NCI-H226 (cell line): Measurements from ENCODE around the gene STIM1.
A peak's percentile ranks its signal among the peaks of the same experiment; 100 is the strongest.
"Not testable (repeated sequence)": the region's sequence is repeated elsewhere in the genome, so short reads cannot be mapped to it uniquely, and the experiment has no call there.

Experiments used
- DNase-seq: peaks from one replicate; pipeline ENCODE4 v3.0.0-alpha.2; 2015

STIM1 gene

GRCh38 chr11:3890014-3890413 is 34.5 kb downstream of the STIM1 start:
- no peak for DNase-seq

DNA sequence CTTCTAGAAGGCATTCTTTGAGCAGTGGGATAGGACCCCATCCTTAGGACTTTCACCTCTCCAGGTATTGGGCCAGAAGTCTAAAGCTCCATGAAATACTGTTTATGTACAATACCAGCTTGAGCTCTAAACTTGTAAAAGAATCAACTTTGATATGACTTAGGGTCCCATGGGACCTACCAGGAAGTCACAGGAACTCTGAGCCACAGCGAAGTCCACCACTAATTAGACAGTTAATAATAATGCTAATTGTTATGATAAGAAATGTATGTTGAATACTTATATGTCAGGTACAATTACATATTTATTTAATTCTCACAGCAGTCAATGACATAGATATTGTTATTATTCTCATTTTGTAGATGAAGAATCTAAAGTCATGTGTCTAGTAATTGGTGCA is 35.3 kb downstream of the STIM1 start:
- DNase-seq = no peak

GRCh38 chr11:3891751-3892150 is 36.3 kb downstream of the STIM1 start:
- no peak for DNase-seq

DNA sequence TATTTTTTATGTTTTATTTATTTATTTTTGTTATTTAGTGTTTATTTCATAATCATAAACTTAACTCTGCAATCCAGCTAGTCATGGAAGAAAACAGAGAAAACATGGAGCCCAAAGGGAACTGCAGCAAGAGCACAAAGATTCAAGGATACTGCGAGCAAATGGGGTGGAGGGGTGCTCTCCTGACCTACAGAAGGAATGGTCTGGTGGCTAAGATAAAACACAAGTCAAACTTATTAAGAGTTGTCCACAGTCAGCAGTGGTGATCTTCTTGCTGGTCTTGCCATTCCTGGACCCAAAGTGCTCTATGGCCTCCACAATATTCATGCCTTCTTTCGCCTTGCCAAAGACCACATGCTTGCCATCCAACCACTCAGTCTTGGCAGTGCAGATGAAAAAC is 36.7 kb downstream of the STIM1 start:
- DNase-seq = no peak

DNA sequence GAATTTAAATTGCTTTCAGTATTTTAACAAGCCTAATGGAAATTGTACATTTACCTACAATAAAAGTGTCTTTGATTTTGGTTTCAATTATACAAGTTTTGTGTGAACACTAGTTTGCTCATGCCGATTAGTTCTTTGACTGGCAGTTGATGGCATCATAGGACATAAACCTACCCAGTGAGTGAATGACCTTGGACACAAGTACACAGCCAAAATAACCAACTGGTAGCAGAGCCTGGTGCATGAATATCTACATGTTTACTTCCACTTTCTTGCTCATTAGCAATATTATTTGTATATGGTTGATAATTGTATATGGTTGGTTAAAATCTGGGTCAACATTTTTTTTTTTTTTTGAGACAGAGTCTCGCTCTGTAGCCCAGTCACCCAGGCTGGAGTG is 37.8 kb downstream of the STIM1 start:
- DNase-seq = no peak

- DNase-seq = no peak
Observed at GRCh38 chr11:3894128-3894731, 38.8 kb downstream of the STIM1 start.

- no peak for DNase-seq
Observed at GRCh38 chr11:3896644-3897043, 41.2 kb downstream of the STIM1 start.

GRCh38 chr11:3900230-3900629 is 44.8 kb downstream of the STIM1 start:
- not testable (repeated sequence) for DNase-seq

- no peak for DNase-seq
Observed at GRCh38 chr11:3901249-3902025, 46.0 kb downstream of the STIM1 start.

DNA sequence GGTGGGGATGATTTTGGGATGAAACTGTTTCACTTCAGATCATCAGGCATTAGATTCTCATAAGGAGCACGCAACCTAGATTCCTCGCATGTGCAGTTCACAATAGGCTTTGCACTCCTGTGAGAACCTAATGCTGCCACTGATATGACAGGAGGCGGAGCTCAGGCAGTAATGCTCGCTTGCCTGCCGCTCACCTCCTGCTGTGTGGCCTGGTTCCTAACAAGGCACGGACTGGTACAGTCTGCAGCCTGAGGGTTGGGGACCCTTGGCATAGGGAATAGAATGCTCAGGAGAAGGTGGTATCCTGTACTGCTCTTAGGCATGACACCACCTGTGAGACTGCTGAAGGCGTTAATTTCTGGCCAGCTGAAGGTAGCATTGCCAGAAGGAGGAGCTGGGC is 47.0 kb downstream of the STIM1 start:
- DNase-seq = no peak

DNA sequence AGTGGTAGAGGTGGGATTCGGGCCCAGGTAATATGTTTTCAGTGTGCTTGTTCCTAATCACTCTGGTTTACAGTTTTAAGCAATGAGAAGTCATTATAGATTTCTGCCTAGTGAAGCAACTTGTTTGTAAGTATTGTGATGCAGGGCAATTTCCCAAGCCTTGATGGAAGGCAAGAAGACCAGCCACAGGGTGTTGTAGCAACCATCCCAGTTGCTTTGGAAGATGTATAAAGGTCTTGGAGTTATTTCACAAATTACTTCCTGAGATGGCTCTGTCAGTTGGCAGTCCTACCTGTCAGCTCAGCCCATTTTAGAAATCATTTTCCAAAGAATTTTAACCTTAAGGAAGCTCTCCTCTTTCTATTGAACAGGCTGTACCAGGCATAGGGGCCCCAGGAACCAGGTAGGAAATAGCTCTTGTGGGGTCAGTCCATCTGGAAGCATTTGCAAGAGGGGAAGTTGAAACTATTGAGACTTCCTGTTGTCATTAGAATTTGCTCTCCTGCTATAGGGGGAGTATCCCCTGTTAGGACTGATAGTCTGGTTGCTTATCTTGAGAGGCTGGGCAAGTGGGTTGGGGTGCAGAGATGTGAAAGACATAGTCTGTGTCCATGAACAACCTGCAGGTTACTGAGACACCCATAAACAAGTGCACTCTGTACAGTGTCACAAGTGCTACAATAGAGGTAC is 47.9 kb downstream of the STIM1 start:
- DNase-seq = no peak

DNA sequence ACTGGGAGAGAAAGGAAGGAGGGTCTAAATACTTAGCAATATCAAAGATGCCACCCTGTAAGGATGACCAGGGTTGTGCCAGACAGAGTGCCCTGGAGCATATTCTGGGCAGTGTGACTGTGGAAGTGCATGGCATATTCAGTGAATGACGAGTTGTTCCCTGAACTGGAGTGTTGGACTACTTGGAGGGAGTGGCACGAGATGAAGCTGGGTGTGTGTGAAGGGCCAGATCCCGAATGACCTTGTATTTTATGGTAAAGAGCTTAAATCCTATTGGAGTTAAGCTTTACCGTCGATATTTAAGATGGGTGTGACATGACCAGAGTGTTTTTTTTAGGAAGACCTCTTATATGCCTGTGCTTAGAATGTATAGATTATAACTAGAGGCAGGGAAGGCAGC is 48.8 kb downstream of the STIM1 start:
- DNase-seq = no peak

DNA sequence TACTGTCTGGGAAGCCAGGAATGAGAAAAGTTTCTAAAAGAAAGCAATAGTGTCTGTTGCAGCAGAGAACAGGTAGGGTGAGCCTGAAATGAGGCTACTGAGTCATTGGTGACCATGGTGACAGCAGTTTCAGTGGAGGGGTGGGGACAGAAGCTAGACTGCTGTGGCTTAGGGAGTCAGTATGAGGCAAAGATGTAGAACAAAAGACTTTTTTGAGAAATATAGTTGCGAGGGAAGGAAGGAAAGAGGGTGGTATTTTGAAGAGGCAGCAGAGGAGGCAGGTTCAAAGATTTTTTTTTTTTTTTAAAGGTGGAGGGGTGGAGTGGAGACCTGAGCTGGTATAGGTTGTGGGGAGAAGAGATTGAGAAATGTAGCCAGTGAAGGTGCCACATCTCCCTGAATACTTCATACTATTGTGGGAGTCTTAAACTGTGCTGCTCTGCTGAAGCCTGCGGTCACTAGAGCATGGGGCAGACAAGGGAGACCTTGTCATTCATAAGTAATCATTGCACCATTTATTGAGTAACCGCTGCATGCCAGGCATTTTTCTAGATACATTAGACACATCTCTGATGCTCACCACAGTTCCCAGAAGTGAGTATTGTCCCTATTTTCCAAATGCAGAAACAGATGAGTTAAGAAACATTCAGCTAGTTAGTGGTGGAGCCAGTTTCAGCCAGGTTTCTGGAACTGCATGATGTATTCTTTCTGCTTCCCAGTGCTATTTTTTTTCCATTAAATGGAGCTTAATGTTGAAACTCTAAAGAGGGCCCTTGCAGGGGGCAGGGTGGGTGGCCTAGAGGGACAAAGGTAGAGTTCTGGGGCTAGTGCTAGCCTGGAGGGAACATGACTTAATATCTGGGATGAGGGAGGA is 49.9 kb downstream of the STIM1 start:
- DNase-seq = peak; percentile 88

DNA sequence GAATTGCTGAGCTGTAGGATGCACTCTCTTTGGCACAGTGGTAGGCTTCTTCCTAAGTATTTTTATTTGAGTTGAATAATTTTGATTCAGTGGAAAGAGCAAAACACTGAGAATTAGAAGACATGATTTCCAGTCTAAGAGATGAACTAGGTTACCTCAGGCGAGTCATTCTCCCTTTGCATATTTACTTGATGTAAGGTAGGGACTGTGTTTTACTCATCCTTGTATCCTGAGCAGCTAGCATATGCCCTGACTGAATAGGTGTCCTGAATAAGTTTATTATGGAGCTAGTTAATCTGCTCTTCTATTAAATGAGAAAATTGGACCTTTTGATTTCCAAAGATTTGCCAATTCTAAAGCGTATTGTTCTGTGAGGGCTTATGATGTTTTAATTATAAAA is 50.7 kb downstream of the STIM1 start:
- DNase-seq = peak; percentile 47

DNA sequence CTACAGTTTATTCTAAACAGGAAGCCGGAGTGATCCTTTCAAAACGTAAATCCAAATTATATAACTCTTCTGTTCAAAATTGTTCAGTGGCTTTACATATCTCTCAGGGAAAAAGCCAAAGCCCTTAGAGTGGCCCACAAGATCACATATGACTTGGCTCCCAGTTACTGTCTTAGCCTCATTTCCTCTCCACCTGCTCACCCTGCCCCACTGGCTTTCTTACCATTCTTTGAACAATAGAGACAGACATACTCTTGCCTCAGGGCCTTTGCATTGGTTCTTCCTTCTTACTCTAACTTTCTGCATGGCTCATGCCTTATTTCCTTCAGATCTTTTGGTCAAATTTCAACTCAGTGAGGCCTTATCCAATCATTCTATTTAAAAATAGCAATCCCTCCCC is 52.1 kb downstream of the STIM1 start:
- DNase-seq = no peak

DNA sequence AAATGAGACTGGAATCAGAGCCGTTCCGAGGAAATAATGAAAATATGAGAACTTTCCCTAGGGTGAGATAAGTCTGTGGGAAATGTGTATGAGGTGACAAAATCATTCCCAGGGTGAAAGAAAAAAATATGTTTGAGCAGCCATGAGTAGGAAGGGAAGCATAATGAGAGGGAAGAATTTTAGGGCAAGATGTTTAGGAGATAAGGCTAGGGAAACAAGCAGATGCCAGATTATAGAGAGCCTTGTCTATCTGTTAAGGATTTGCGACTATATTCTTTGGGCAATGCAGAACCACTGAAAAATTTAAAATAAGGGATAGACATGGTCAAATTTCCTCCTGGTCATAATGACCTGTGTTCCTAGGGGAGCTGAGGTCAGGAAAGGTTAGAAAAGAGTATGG is 54.4 kb downstream of the STIM1 start:
- DNase-seq = no peak

DNA sequence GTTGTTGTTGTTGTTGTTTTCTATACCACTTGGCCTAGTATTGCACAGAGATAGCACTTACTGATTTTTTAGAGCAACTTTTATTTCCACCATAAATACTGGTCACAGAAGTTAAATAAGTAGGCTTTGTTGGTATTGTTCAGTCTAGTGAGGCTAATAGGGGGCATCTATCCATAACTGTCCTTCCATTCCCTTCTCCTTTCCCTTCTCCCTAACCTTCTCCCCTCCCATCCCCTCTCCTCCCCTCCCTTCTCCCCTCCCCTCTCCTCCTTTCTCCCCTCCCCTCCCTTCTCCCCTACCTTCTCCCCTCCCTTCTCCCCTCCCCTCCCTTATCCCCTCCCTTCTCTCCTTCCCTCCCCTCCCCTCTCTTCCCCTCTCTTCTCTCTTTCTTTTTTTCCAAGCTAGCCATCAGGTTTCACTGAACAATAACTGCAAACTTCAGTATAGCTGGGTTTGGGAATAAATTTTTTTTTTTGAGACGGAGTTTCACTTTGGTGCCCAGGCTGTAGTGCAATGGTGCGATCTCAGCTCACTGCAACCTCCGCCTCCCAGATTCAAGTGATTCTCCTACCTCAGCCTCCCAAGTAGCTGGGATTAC is 56.5 kb downstream of the STIM1 start:
- no peak for DNase-seq

- no peak for DNase-seq
Observed at GRCh38 chr11:3913921-3914320, 58.5 kb downstream of the STIM1 start.

DNA sequence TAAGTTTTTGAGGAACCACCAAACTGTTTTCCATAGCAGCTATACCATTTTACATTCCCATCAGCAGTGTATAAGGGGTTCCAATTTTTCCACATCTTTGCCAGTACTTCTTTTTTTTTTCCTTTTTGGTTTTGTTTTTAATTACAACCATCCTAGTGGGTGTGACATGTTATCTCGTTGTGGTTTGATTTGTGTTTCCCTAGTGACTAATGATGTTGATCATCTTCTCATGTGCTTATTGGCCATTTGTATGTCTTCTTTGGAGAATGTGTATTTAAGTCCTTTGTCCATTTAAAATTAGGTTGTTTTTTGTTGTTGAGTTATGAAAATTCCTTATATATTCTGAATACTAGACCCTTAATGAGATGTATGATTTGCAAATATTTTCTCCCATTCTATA is 59.3 kb downstream of the STIM1 start:
- DNase-seq = no peak

GRCh38 chr11:3916962-3917361 is 61.5 kb downstream of the STIM1 start:
- DNase-seq = no peak

- peak; percentile 77 for DNase-seq
Observed at GRCh38 chr11:3920148-3920852, 64.8 kb downstream of the STIM1 start.

DNA sequence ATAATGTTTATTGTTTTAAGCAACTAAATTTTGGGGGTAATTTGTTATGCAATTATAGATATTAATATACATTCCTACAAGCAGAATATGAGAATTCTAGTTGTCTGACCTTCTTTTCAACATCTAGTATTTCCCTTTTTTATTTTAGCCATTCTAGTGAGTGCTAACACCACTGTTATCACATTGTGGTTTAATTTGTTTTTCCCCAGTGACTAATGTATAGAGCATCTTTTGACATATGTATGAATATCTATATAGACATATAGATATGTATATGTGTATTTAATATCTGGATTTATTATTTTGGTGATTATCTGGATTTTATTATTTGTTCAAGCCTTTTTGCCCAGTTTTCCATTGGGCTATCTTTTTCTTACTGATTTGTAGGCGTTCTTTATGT is 66.6 kb downstream of the STIM1 start:
- DNase-seq = no peak
